ENCODE measurements around the gene ALPK3. TPM values are rescaled to one million over a fixed set of nuclear protein-coding genes. Genes with fewer than 3 reads are reported as not detected.

ALPK3 gene
- total RNA-seq, 8 experiments from 2014 or later: 0.16 to 1.4 (median 0.64) TPM

- in situ Hi-C loops (cut with MboI; ENCODE audit: low pct_unique_long_range_greater_than_20kb in 2 of 9, low sequenced_read_pairs in 9 of 9, unreplicated experiment in 9 of 9): no loop called here
- Histone ChIP-seq H3K4me3 (no peak overlapping the region), H3K27ac (no peak overlapping the region), H3K4me1 (replicated peaks in 1 of 2) (peaks cover 0 to 15% of the 10 kb centered on the region in 2 donors)
- ATAC-seq (replicated peaks in 6 of 8): peak in 6 of 8 experiments; percentile 21 to 98 (median 74)
- WGBS, 10 experiments: 50 to 100% (median 80%) methylated on average over 1 to 4 of the region's 4 CpGs; no CpG with 5 or more reads in 3 of the 10 experiments
These were observed 61.3 kb downstream of the ALPK3 start for GRCh38 chr15:84878504-84878903.

- no peak overlapping the region for H3K4me3 ChIP-seq
- H3K27ac ChIP-seq: no peak overlapping the region
- in situ Hi-C loops (cut with MboI; ENCODE audit: low pct_unique_long_range_greater_than_20kb in 2 of 9, low sequenced_read_pairs in 9 of 9, unreplicated experiment in 9 of 9): no loop called here
- ATAC-seq (replicated peaks in 6 of 8): no peak
- peaks cover 0 to 15% of the 10 kb centered on the region in 2 donors for H3K4me1 ChIP-seq (replicated peaks in 1 of 2)
- WGBS, 10 experiments: 80 to 100% (median 92%) methylated on average over 1 to 3 of the region's 11 CpGs; no CpG with 5 or more reads in 3 of the 10 experiments
These were observed 62.1 kb downstream of the ALPK3 start for GRCh38 chr15:84879088-84879780.

- H3K4me3 ChIP-seq: no peak overlapping the region
- H3K4me1 ChIP-seq (replicated peaks in 1 of 2): peaks cover 0 to 10% of the 10 kb centered on the region in 2 donors
- in situ Hi-C loops (cut with MboI; ENCODE audit: low pct_unique_long_range_greater_than_20kb in 2 of 9, low sequenced_read_pairs in 9 of 9, unreplicated experiment in 9 of 9): no loop called here
- no peak for ATAC-seq (replicated peaks in 6 of 8)
- 63 to 100% (median 83%) methylated on average over 1 to 3 of the region's 3 CpGs; no CpG with 5 or more reads in 3 of the 10 experiments for WGBS, 10 experiments
- H3K27ac ChIP-seq: no peak overlapping the region
These were observed 62.9 kb downstream of the ALPK3 start for GRCh38 chr15:84880007-84880406.

- Histone ChIP-seq H3K27ac (no peak overlapping the region), H3K4me3 (no peak overlapping the region), H3K4me1 (replicated peaks in 1 of 2) (no peaks in the 10 kb centered on the region)
- in situ Hi-C loops (cut with MboI; ENCODE audit: low pct_unique_long_range_greater_than_20kb in 2 of 9, low sequenced_read_pairs in 9 of 9, unreplicated experiment in 9 of 9): no loop called here
- 14 to 100% (median 100%) methylated on average over 1 of the region's 8 CpGs; no CpG with 5 or more reads in 6 of the 10 experiments for WGBS, 10 experiments
- no peak for ATAC-seq (replicated peaks in 6 of 8)
These were observed 63.8 kb downstream of the ALPK3 start for GRCh38 chr15:84880822-84881519.

GRCh38 chr15:84881520-84881830, 64.3 kb downstream of the ALPK3 start:
- Histone ChIP-seq H3K4me3 (no peak overlapping the region), H3K4me1 (replicated peaks in 1 of 2) (no peaks in the 10 kb centered on the region), H3K27ac (no peak overlapping the region)
- in situ Hi-C loops (cut with MboI; ENCODE audit: low pct_unique_long_range_greater_than_20kb in 2 of 9, low sequenced_read_pairs in 9 of 9, unreplicated experiment in 9 of 9): no loop called here
- WGBS, 10 experiments: 17 to 89% (median 69%) methylated on average over 1 to 6 of the region's 7 CpGs; no CpG with 5 or more reads in 4 of the 10 experiments
- no peak for ATAC-seq (replicated peaks in 6 of 8)

- no peak overlapping the region for H3K27ac ChIP-seq
- no peaks in the 10 kb centered on the region for H3K4me1 ChIP-seq (replicated peaks in 1 of 2)
- peak in 1 of 8 experiments; percentile 22 for ATAC-seq (replicated peaks in 6 of 8)
- in situ Hi-C loops (cut with MboI; ENCODE audit: low pct_unique_long_range_greater_than_20kb in 2 of 9, low sequenced_read_pairs in 9 of 9, unreplicated experiment in 9 of 9): no loop called here
- no peak overlapping the region for H3K4me3 ChIP-seq
- 61 to 92% (median 84%) methylated on average over 1 to 6 of the region's 6 CpGs; no CpG with 5 or more reads in 1 of the 10 experiments for WGBS, 10 experiments
These were observed 66.3 kb downstream of the ALPK3 start for GRCh38 chr15:84883466-84883865.

- H3K4me3 ChIP-seq: no peak within 1 kb of the TSS
- ATAC-seq (replicated peaks in 6 of 8): no peak
- no peaks in the 10 kb centered on the region for H3K4me1 ChIP-seq (replicated peaks in 1 of 2)
- no peak within 1 kb of the TSS for H3K27ac ChIP-seq
- in situ Hi-C loops (cut with MboI; ENCODE audit: low pct_unique_long_range_greater_than_20kb in 2 of 9, low sequenced_read_pairs in 9 of 9, unreplicated experiment in 9 of 9): no loop called here
- WGBS, 10 experiments: 33 to 100% (median 60%) methylated on average over 1 to 6 of the region's 11 CpGs; no CpG with 5 or more reads in 4 of the 10 experiments
These were observed 67.0 kb downstream of the ALPK3 start, which contains the start of gene SLC28A1 for GRCh38 chr15:84883916-84884781. Gene SLC28A1, plus strand, starts transcription at chr15:84884662. Its CDS starts 3,099 bp downstream, at chr15:84887761.

GRCh38 chr15:84885801-84886200, 68.6 kb downstream of the ALPK3 start:
- H3K4me1 ChIP-seq (replicated peaks in 1 of 2): no peaks in the 10 kb centered on the region
- 50 to 95% (median 86%) methylated on average over 1 to 7 of the region's 7 CpGs; no CpG with 5 or more reads in 1 of the 10 experiments for WGBS, 10 experiments
- H3K4me3 ChIP-seq: no peak overlapping the region
- no peak for ATAC-seq (replicated peaks in 6 of 8)
- in situ Hi-C loops (cut with MboI; ENCODE audit: low pct_unique_long_range_greater_than_20kb in 2 of 9, low sequenced_read_pairs in 9 of 9, unreplicated experiment in 9 of 9): no loop called here
- H3K27ac ChIP-seq: no peak overlapping the region

- no peak overlapping the region for H3K4me3 ChIP-seq
- no peak overlapping the region for H3K27ac ChIP-seq
- in situ Hi-C loops (cut with MboI; ENCODE audit: low pct_unique_long_range_greater_than_20kb in 2 of 9, low sequenced_read_pairs in 9 of 9, unreplicated experiment in 9 of 9): no loop called here
- WGBS, 10 experiments: 20 to 97% (median 85%) methylated on average over 1 to 5 of the region's 14 CpGs; no CpG with 5 or more reads in 2 of the 10 experiments
- H3K4me1 ChIP-seq (replicated peaks in 1 of 2): no peaks in the 10 kb centered on the region
- ATAC-seq (replicated peaks in 6 of 8): no peak
These were observed 69.2 kb downstream of the ALPK3 start for GRCh38 chr15:84886211-84886983.

- no peaks in the 10 kb centered on the region for H3K4me1 ChIP-seq (replicated peaks in 1 of 2)
- no peak overlapping the region for H3K27ac ChIP-seq
- no peak overlapping the region for H3K4me3 ChIP-seq
- in situ Hi-C loops (cut with MboI; ENCODE audit: low pct_unique_long_range_greater_than_20kb in 2 of 9, low sequenced_read_pairs in 9 of 9, unreplicated experiment in 9 of 9): no loop called here
- 0 to 88% (median 72%) methylated on average over 1 of the region's 1 CpG; no CpG with 5 or more reads in 6 of the 10 experiments for WGBS, 10 experiments
- no peak for ATAC-seq (replicated peaks in 6 of 8)
These were observed 69.8 kb downstream of the ALPK3 start for GRCh38 chr15:84886984-84887299.

GRCh38 chr15:84887938-84888337, 70.8 kb downstream of the ALPK3 start:
- ATAC-seq (replicated peaks in 6 of 8): no peak
- H3K4me1 ChIP-seq (replicated peaks in 1 of 2): no peaks in the 10 kb centered on the region
- in situ Hi-C loops (cut with MboI; ENCODE audit: low pct_unique_long_range_greater_than_20kb in 2 of 9, low sequenced_read_pairs in 9 of 9, unreplicated experiment in 9 of 9): no loop called here
- H3K27ac ChIP-seq: no peak overlapping the region
- 58 to 80% (median 73%) methylated on average over 1 to 4 of the region's 4 CpGs; no CpG with 5 or more reads in 6 of the 10 experiments for WGBS, 10 experiments
- no peak overlapping the region for H3K4me3 ChIP-seq

GRCh38 chr15:84888639-84889038, 71.5 kb downstream of the ALPK3 start:
- peak in 1 of 8 experiments; percentile 90 for ATAC-seq (replicated peaks in 6 of 8)
- Histone ChIP-seq H3K4me3 (no peak overlapping the region), H3K27ac (no peak overlapping the region), H3K4me1 (replicated peaks in 1 of 2) (no peaks in the 10 kb centered on the region)
- in situ Hi-C loops (cut with MboI; ENCODE audit: low pct_unique_long_range_greater_than_20kb in 2 of 9, low sequenced_read_pairs in 9 of 9, unreplicated experiment in 9 of 9): no loop called here
- 0 to 80% (median 56%) methylated on average over 1 to 4 of the region's 17 CpGs; no CpG with 5 or more reads in 7 of the 10 experiments for WGBS, 10 experiments
